GM20000 (cell line): ENCODE data around the gene EXOSC9.

Experiments
- DNase-seq: peaks from one replicate; pipeline ENCODE4 v3.0.0; 2012; ENCODE audit warnings: low spot score
- TF ChIP-seq, protein P1 (sequence below): IDR thresholded peaks from 2 replicates; pipeline ENCODE4 v1.5.1; 2012; ENCODE audit warnings: mild to moderate bottlenecking, control low read depth; ENCODE audit errors: extremely low read depth, missing control alignments

Gene EXOSC9

GRCh38 chr4:121778991-121779628 lies 22.0 kb upstream of the EXOSC9 start:
- TF ChIP-seq, protein P1, sequence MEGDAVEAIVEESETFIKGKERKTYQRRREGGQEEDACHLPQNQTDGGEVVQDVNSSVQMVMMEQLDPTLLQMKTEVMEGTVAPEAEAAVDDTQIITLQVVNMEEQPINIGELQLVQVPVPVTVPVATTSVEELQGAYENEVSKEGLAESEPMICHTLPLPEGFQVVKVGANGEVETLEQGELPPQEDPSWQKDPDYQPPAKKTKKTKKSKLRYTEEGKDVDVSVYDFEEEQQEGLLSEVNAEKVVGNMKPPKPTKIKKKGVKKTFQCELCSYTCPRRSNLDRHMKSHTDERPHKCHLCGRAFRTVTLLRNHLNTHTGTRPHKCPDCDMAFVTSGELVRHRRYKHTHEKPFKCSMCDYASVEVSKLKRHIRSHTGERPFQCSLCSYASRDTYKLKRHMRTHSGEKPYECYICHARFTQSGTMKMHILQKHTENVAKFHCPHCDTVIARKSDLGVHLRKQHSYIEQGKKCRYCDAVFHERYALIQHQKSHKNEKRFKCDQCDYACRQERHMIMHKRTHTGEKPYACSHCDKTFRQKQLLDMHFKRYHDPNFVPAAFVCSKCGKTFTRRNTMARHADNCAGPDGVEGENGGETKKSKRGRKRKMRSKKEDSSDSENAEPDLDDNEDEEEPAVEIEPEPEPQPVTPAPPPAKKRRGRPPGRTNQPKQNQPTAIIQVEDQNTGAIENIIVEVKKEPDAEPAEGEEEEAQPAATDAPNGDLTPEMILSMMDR = no peak
- no peak for DNase-seq

- TF ChIP-seq, protein P1 = no peak
Observed at GRCh38 chr4:121783210-121783609, 17.9 kb upstream of the EXOSC9 start.

GRCh38 chr4:121784401-121784800 lies 16.7 kb upstream of the EXOSC9 start:
- DNase-seq = no peak
- TF ChIP-seq, protein P1 = no peak

More at GRCh38 chr4:121783210-121783609, 17.9 kb upstream of the EXOSC9 start:
- no peak for DNase-seq

DNA sequence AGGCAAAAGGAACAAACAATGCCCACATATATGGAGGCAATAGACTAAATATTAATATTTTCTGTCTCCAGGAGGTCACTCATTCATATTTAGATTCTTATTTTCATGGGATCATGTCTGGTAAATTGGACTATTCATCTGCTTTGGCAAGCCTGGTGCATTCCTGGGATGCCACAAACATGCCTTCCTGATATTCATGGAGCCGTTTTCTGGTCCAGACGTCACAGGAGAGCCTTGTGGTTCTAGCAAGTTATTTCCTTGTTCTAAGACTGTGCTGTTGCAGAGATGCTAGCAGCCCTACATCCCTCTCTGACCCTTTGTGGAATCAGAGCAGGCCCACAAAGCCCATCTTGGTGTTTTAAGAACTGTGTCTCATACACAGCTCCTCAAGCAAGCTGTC lies 16.1 kb upstream of the EXOSC9 start:
- TF ChIP-seq, protein P1 = no peak
- DNase-seq = no peak

DNA sequence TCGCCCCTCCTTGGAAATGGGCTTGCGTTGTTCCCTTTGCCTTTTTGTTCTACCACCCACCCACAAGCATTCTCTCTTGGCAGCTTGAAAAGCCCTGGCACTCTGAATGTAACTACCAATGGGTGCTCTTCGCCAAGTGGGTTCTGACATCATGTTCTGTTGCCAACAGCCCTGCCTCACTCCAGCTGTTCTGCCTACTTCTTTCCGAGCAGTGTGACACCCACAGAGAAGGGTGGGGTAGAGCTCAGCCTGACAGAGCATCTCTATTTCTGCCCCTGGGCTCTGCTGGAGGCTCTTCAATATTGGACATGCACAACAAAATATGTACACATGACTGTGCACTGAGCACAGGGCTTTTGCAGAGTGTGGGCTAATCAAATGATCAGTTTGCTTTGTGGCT lies 15.6 kb upstream of the EXOSC9 start:
- TF ChIP-seq, protein P1 = no peak
- DNase-seq = no peak

DNA sequence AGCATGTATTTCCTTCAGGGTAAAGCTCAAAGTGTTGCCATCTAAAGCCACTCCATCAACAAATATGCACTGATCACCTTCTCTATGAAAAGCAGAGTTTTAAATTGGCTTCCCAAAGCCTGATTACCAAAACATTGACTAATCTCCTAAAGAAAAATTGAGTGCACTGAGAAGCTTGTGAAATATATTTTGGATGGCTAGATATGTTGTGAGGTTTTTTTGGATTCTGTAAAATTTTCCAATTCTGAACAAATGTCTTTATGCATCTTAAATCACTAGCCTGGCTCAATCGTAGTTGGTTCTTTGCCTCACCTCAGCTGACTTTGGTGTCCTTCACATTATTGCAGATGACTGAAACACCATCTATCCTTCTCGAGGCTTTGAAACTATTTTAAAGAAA lies 14.9 kb upstream of the EXOSC9 start:
- TF ChIP-seq, protein P1 = no peak
- no peak for DNase-seq

GRCh38 chr4:121788896-121789295 lies 12.2 kb upstream of the EXOSC9 start:
- TF ChIP-seq, protein P1 = no peak
- peak; percentile 51 for DNase-seq
